SK-N-SH (cell line): ENCODE measurements around the gene S1PR3.

Source experiments
- CTCF ChIP-seq: fragments of 200-600 bp; sonication (generic); IDR thresholded peaks from 2 replicates; pipeline ENCODE4 v1.6.1; 2017; ENCODE audit warnings: antibody characterized with exemption, mild to moderate bottlenecking, moderate library complexity
- USF2 ChIP-seq: fragments of 150-350 bp; IDR thresholded peaks from 2 replicates; pipeline ENCODE4 v1.6.1; 2017; ENCODE audit warnings: antibody characterized with exemption, low read length, low read depth, borderline replicate concordance

GRCh38 chr9:88950341-88951154 is 40.7 kb upstream of the S1PR3 start:
- no peak for TF ChIP-seq CTCF
- no peak for TF ChIP-seq USF2
